Measurements from ENCODE around the gene TUBGCP6.

DNA sequence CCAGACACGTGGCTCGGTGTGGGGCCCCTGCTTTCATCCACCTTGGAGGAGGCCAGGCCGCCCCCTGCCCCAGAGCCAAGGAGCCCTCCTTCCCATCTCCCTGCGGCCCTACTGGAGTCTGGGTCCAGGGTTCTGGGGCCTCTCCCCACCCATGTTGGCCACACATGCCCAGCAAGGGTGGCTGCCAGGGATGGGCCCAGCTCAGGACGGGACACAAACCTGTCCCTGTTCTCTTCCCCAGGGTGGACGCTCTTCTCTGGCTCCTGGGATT, 69.7 kb downstream of the TUBGCP6 start:
- TF ChIP-seq RAD21 (conservative IDR thresholded peaks at IDR 0.05) (no peak), EZH2 (IDR thresholded peaks at IDR 0.05; ENCODE audit: borderline replicate concordance, insufficient read depth, low read length, poor library complexity, severe bottlenecking) (no peak), POLR2AphosphoS5 (IDR thresholded peaks at IDR 0.05) (no peak)
- TF ChIP-seq, protein P1, sequence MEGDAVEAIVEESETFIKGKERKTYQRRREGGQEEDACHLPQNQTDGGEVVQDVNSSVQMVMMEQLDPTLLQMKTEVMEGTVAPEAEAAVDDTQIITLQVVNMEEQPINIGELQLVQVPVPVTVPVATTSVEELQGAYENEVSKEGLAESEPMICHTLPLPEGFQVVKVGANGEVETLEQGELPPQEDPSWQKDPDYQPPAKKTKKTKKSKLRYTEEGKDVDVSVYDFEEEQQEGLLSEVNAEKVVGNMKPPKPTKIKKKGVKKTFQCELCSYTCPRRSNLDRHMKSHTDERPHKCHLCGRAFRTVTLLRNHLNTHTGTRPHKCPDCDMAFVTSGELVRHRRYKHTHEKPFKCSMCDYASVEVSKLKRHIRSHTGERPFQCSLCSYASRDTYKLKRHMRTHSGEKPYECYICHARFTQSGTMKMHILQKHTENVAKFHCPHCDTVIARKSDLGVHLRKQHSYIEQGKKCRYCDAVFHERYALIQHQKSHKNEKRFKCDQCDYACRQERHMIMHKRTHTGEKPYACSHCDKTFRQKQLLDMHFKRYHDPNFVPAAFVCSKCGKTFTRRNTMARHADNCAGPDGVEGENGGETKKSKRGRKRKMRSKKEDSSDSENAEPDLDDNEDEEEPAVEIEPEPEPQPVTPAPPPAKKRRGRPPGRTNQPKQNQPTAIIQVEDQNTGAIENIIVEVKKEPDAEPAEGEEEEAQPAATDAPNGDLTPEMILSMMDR (IDR thresholded peaks at IDR 0.05; ENCODE audit: poor library complexity, severe bottlenecking): no peak

Measured in neural cell (in vitro differentiated cells).